HPDE6-E6E7 (cell line): ENCODE data around the gene C2orf92.

Source experiments
- DNase-seq: peaks from one replicate; pipeline ENCODE4 v3.0.0; 2011; ENCODE audit warnings: missing footprints; ENCODE audit errors: extremely low spot score

The C2orf92 gene

GRCh38 chr2:97730245-97730644 lies 60.7 kb downstream of the C2orf92 start:
- no peak for DNase-seq

- no peak for DNase-seq
These were observed 61.9 kb downstream of the C2orf92 start for GRCh38 chr2:97731274-97732020.

GRCh38 chr2:97732436-97733340 lies 63.2 kb downstream of the C2orf92 start:
- no peak for DNase-seq

GRCh38 chr2:97733341-97734035 lies 64.0 kb downstream of the C2orf92 start:
- no peak for DNase-seq

- no peak for DNase-seq
These were observed 64.8 kb downstream of the C2orf92 start for GRCh38 chr2:97734061-97735051.

- DNase-seq: no peak
These were observed 65.6 kb downstream of the C2orf92 start for GRCh38 chr2:97735161-97735561.

GRCh38 chr2:97736185-97736584 lies 66.7 kb downstream of the C2orf92 start:
- DNase-seq: no peak

- no peak for DNase-seq
These were observed 67.3 kb downstream of the C2orf92 start for GRCh38 chr2:97736608-97737330.

- no peak for DNase-seq
These were observed 68.1 kb downstream of the C2orf92 start for GRCh38 chr2:97737421-97738178.

- no peak for DNase-seq
These were observed 68.9 kb downstream of the C2orf92 start for GRCh38 chr2:97738179-97739019.

GRCh38 chr2:97739020-97739892 lies 69.7 kb downstream of the C2orf92 start:
- no peak for DNase-seq

- no peak for DNase-seq
These were observed 70.4 kb downstream of the C2orf92 start for GRCh38 chr2:97739893-97740245.

- no peak for DNase-seq
These were observed 71.2 kb downstream of the C2orf92 start for GRCh38 chr2:97740590-97741182.

- no peak for DNase-seq
These were observed 71.7 kb downstream of the C2orf92 start for GRCh38 chr2:97741251-97741650.

GRCh38 chr2:97741686-97742085 lies 72.2 kb downstream of the C2orf92 start:
- no peak for DNase-seq

GRCh38 chr2:97742381-97742847 lies 72.9 kb downstream of the C2orf92 start:
- DNase-seq: no peak

GRCh38 chr2:97743913-97744312 lies 74.4 kb downstream of the C2orf92 start:
- DNase-seq: no peak
